Liver (tissue), 9 donors: ENCODE results near the gene OR4D9. TPM values are rescaled to one million over a fixed set of nuclear protein-coding genes. Genes with fewer than 3 reads are reported as not detected.

ENCODE experiments used
- DNase-seq: peaks from one replicate; pipeline ENCODE4 v3.0.0-alpha.2; 2017; ENCODE audit warnings: low spot score
- H3K27ac ChIP-seq, 2 donors: one replicate each; pipeline ENCODE4 v1.7.0; 2013; ENCODE audit warnings: inconsistent platforms in 2 of 2, low read length in 2 of 2, control low read depth in 1 of 2, low read depth in 1 of 2, mild to moderate bottlenecking in 1 of 2
- H3K27me3 ChIP-seq, 4 donors: one replicate each; pipeline versions ENCODE4 v1.6.1 to v1.7.0; 2013; ENCODE audit warnings: low read length in 3 of 4, inconsistent platforms in 1 of 4, mild to moderate bottlenecking in 1 of 4, moderate library complexity in 1 of 4; ENCODE audit not compliant: control insufficient read depth in 4 of 4, insufficient read depth in 4 of 4
- H3K36me3 ChIP-seq, 4 donors: one replicate each; pipeline versions ENCODE4 v1.6.1 to v1.7.0; 2013; ENCODE audit warnings: low read length in 3 of 4, mild to moderate bottlenecking in 3 of 4, low read depth in 1 of 4, moderate library complexity in 1 of 4; ENCODE audit not compliant: control insufficient read depth in 4 of 4, insufficient read depth in 3 of 4
- H3K4me1 ChIP-seq, 4 donors: one replicate each; pipeline versions ENCODE4 v1.6.1 to v1.7.0; 2013; ENCODE audit warnings: low read length in 3 of 4, mild to moderate bottlenecking in 3 of 4, moderate library complexity in 1 of 4; ENCODE audit not compliant: control insufficient read depth in 4 of 4, insufficient read depth in 4 of 4
- H3K4me3 ChIP-seq, 3 donors: one replicate each; pipeline versions ENCODE4 v1.6.1 to v1.7.0; 2013; ENCODE audit warnings: low read length in 3 of 3, control low read depth in 1 of 3, low read depth in 1 of 3, mild to moderate bottlenecking in 1 of 3
- H3K9ac ChIP-seq, 2 donors: one replicate each; pipeline ENCODE4 v1.7.0; 2013; ENCODE audit warnings: low read length in 2 of 2, mild to moderate bottlenecking in 2 of 2, moderate library complexity in 2 of 2, control low read depth in 1 of 2, low read depth in 1 of 2
- H3K9me3 ChIP-seq, 4 donors: one replicate each; pipeline versions ENCODE4 v1.6.1 to v1.7.0; 2013; ENCODE audit warnings: low read length in 3 of 4; ENCODE audit not compliant: control insufficient read depth in 4 of 4
- ATF3 ChIP-seq: IDR thresholded peaks from 2 replicates; pipeline ENCODE4 v1.6.1; 2016; ENCODE audit warnings: antibody characterized with exemption
- CTCF ChIP-seq: fragments of 150-350 bp; IDR thresholded peaks from 2 replicates; pipeline ENCODE4 v1.5.1; 2017; ENCODE audit warnings: improper control_type of control experiment, low read depth, low read length; ENCODE audit not compliant: missing input control
- EGR1 ChIP-seq, 2 donors: IDR thresholded peaks; 2 replicates each; pipeline ENCODE4 v1.6.1; 2016 to 2018; ENCODE audit warnings: antibody characterized with exemption in 2 of 2, low read depth in 2 of 2
- FOXA1 ChIP-seq: IDR thresholded peaks from 2 replicates; pipeline ENCODE4 v1.6.1; 2016; ENCODE audit warnings: antibody characterized with exemption
- FOXA2 ChIP-seq: IDR thresholded peaks from 2 replicates; pipeline ENCODE4 v1.6.1; 2016; ENCODE audit warnings: antibody characterized with exemption
- GABPA ChIP-seq, 2 donors: IDR thresholded peaks in 1 of 2; conservative IDR thresholded peaks in 1 of 2; 2 replicates each; pipeline ENCODE4 v1.6.1; 2016; ENCODE audit warnings: antibody characterized with exemption in 2 of 2, mild to moderate bottlenecking in 1 of 2, moderate library complexity in 1 of 2
- HNF4A ChIP-seq, 2 donors: conservative IDR thresholded peaks; 2 replicates each; pipeline ENCODE4 v1.6.1; 2016; ENCODE audit warnings: antibody characterized with exemption in 2 of 2, mild to moderate bottlenecking in 2 of 2
- HNF4G ChIP-seq: IDR thresholded peaks from 2 replicates; pipeline ENCODE4 v1.6.1; 2016; ENCODE audit warnings: antibody characterized with exemption
- JUND ChIP-seq, 2 donors: IDR thresholded peaks; 2 replicates each; pipeline ENCODE4 v1.6.1; 2016; ENCODE audit warnings: antibody characterized with exemption in 2 of 2
- MAX ChIP-seq: IDR thresholded peaks from 2 replicates; pipeline ENCODE4 v1.6.1; 2016; ENCODE audit warnings: antibody characterized with exemption
- RAD21 ChIP-seq, 2 donors: IDR thresholded peaks; 2 replicates each; pipeline ENCODE4 v1.6.1; 2016; ENCODE audit warnings: antibody characterized with exemption in 2 of 2, mild to moderate bottlenecking in 2 of 2
- REST ChIP-seq: IDR thresholded peaks from 2 replicates; pipeline ENCODE4 v1.6.1; 2016; ENCODE audit warnings: antibody characterized with exemption, mild to moderate bottlenecking
- RXRA ChIP-seq, 2 donors: IDR thresholded peaks; 2 replicates each; pipeline ENCODE4 v1.6.1; 2017 to 2018; ENCODE audit warnings: antibody characterized with exemption in 2 of 2, mild to moderate bottlenecking in 1 of 2
- SP1 ChIP-seq: IDR thresholded peaks from 2 replicates; pipeline ENCODE4 v1.6.1; 2018; ENCODE audit warnings: antibody characterized with exemption, mild to moderate bottlenecking
- TAF1 ChIP-seq: conservative IDR thresholded peaks from 2 replicates; pipeline ENCODE4 v1.6.1; 2016; ENCODE audit warnings: antibody characterized with exemption, mild to moderate bottlenecking
- YY1 ChIP-seq: IDR thresholded peaks from 2 replicates; pipeline ENCODE4 v1.6.1; 2016; ENCODE audit warnings: antibody characterized with exemption, mild to moderate bottlenecking
- ZBTB33 ChIP-seq: IDR thresholded peaks from 2 replicates; pipeline ENCODE4 v1.6.1; 2016; ENCODE audit warnings: antibody characterized with exemption
- WGBS: extraction: QIAGEN DNeasy Blood & Tissue Kit; methylation state at CpG from one replicate; pipeline ENCODE4 v1.1.7; 2013; 5-methylcytosine and 5-hydroxymethylcytosine counted together
- polyA plus RNA-seq, 2 donors: library from polyadenylated mRNA; stranded (reverse) in 1 of 2; unstranded in 1 of 2; fragments of 200-250 nt in 1 of 2; fragments of >200 nt in 1 of 2; fragmentation: Nextera tagmentation in 1 of 2; extraction: Ambion mirVana in 1 of 2; gene quantifications; one replicate each; pipeline versions ENCODE4 v1.2.1 to v1.2.3, GENCODE V29; 2013 to 2015
- total RNA-seq, 2 donors: library from RNA; depleted of rRNA; stranded (reverse); fragments of >200 nt; gene quantifications; one replicate each; pipeline ENCODE4 v1.2.3, GENCODE V29; 2014
- donor health status: healthy.
- donor health status: healthy.
- donor health status: healthy.
- donor health status: healthy.
- donor health status: healthy.

Gene OR4D9
- total and polyA plus RNA-seq, 4 donors: not detected

- no peak overlapping the region for H3K4me3 ChIP-seq
- DNase-seq: no peak
These were observed 31.0 kb upstream of the OR4D9 start for GRCh38 chr11:59480359-59480758.

More at GRCh38 chr11:59480359-59480758, 31.0 kb upstream of the OR4D9 start:
- H3K9ac ChIP-seq: no peak overlapping the region
- no peaks in the 10 kb centered on the region for H3K27me3 ChIP-seq
- no peaks in the 10 kb centered on the region for H3K36me3 ChIP-seq
- H3K27ac ChIP-seq: no peak overlapping the region
- H3K9me3 ChIP-seq: no peaks in the 10 kb centered on the region
- TF ChIP-seq TAF1 (no peak), ATF3 (no peak), RXRA (IDR thresholded peaks at IDR 0.05) (no peak), HNF4G (no peak), FOXA2 (no peak), GABPA (IDR thresholded peaks at IDR 0.05 in 1 of 2, conservative IDR thresholded peaks at IDR 0.05 in 1 of 2) (no peak), CTCF (no peak), MAX (no peak), REST (no peak), SP1 (no peak), HNF4A (conservative IDR thresholded peaks at IDR 0.05) (no peak), JUND (IDR thresholded peaks at IDR 0.05) (no peak), YY1 (no peak), RAD21 (IDR thresholded peaks at IDR 0.05) (no peak), ZBTB33 (no peak), EGR1 (IDR thresholded peaks at IDR 0.05; ENCODE audit: low read depth in 2 of 2) (no peak), FOXA1 (no peak)
- H3K4me1 ChIP-seq: no peaks in the 10 kb centered on the region
- 88% methylated on average over 3 of the region's 3 CpGs for WGBS
